Erythroblast (primary cell): ENCODE results near the gene APBB3.

Experiments used
- GATA1 ChIP-seq: IDR thresholded peaks from 2 replicates; pipeline ENCODE4 v1.6.1; 2011; ENCODE audit warnings: low read depth, mild to moderate bottlenecking, control low read depth, low read length, moderate library complexity
- POLR2A ChIP-seq: IDR thresholded peaks from 2 replicates; pipeline ENCODE4 v1.6.1; 2011; ENCODE audit warnings: mild to moderate bottlenecking, low read length

- TF ChIP-seq GATA1 (no peak), POLR2A (no peak)
Observed at GRCh38 chr5:140565024-140565779, 804 bp upstream of the APBB3 start.
